Aorta (tissue), 5 donors: Measurements from ENCODE around the gene NRAS. TPM values are rescaled to one million over a fixed set of nuclear protein-coding genes. Genes with fewer than 3 reads are reported as not detected.

ENCODE experiments used
- ATAC-seq: fragments of 200-7000 bp; cut with Tn5 transposase; one replicate; pipeline ENCODE4 v1.9.1; 2022; ENCODE audit warnings: moderate library complexity; ENCODE audit not compliant: low FRiP score
- DNase-seq, 2 donors: peaks; one replicate each; pipeline ENCODE4 v3.0.0-alpha.2; 2020
- H3K27ac ChIP-seq, 2 donors: one replicate each; pipeline ENCODE4 v1.5.1; 2013; ENCODE audit warnings: low read length in 2 of 2, mild to moderate bottlenecking in 2 of 2, moderate library complexity in 2 of 2, control low read depth in 1 of 2, inconsistent platforms in 1 of 2, low read depth in 1 of 2
- H3K27me3 ChIP-seq, 2 donors: one replicate each; pipeline ENCODE4 v1.6.1; 2013; ENCODE audit warnings: control low read depth in 1 of 2, low read length in 1 of 2, mild to moderate bottlenecking in 1 of 2, moderate library complexity in 1 of 2; ENCODE audit not compliant: insufficient read depth in 2 of 2, control insufficient read depth in 1 of 2
- H3K36me3 ChIP-seq, 2 donors: one replicate each; pipeline ENCODE4 v1.6.1; 2013; ENCODE audit warnings: control low read depth in 1 of 2, low read length in 1 of 2, mild to moderate bottlenecking in 1 of 2; ENCODE audit not compliant: insufficient read depth in 2 of 2, control insufficient read depth in 1 of 2
- H3K4me1 ChIP-seq, 2 donors: one replicate each; pipeline ENCODE4 v1.6.1; 2013; ENCODE audit warnings: low read length in 2 of 2, control low read depth in 1 of 2, mild to moderate bottlenecking in 1 of 2, moderate library complexity in 1 of 2; ENCODE audit not compliant: insufficient read depth in 2 of 2, control insufficient read depth in 1 of 2
- H3K4me3 ChIP-seq, 2 donors: one replicate each; pipeline ENCODE4 v1.5.1; 2013; ENCODE audit warnings: low read length in 2 of 2, control low read depth in 1 of 2, mild to moderate bottlenecking in 1 of 2
- H3K9me3 ChIP-seq: one replicate; pipeline ENCODE4 v1.6.1; 2013; ENCODE audit warnings: mild to moderate bottlenecking, low read length; ENCODE audit not compliant: control insufficient read depth
- WGBS, 2 donors: extraction: QIAGEN DNeasy Blood & Tissue Kit; methylation state at CpG; one replicate each; pipeline ENCODE4 v1.1.7; 2013; 5-methylcytosine and 5-hydroxymethylcytosine counted together
- intact Hi-C, 2 donors: fragments of 100-400 bp; cut with DNase I; formaldehyde crosslinking; loops; one replicate each; pipeline versions ENCODE4 v1.14.2 to v1.15.0; 2022
- polyA plus RNA-seq, 2 donors: library from polyadenylated mRNA; stranded (reverse); fragments of 200-250 nt; gene quantifications; one replicate each; pipeline ENCODE4 v1.2.3, GENCODE V29; 2013
- total RNA-seq, 2 donors: library from RNA; stranded (reverse); fragmentation: NEBNext Ultra II Directional; extraction: Animal tissue kit (Norgen Biotek cat#: 25700); gene quantifications; one replicate each; pipeline ENCODE4 v1.2.1, GENCODE V29; 2021
- donor health status: healthy with polysubstance abuse.
- donor health status: Bipolar disorder and iron deficiency.
- donor health status: DM: no; HTN: no; CAD: no.
- donor health status: DM: no; HTN: no; CAD: no.
- donor health status: DM: yes; HTN: yes; CAD: no.

The NRAS gene
- total and polyA plus RNA-seq, 4 donors = 5.6 to 21.1 (median 16.4) TPM

GRCh38 chr1:114740331-114740730 is 23.8 kb upstream of the NRAS start:
- H3K4me1 ChIP-seq = no peaks in the 10 kb centered on the region
- H3K4me3 ChIP-seq = no peak overlapping the region
- ATAC-seq (no peak), DNase-seq (no peak)
- 89 to 91% methylated on average over 1 of the region's 1 CpG for WGBS, 2 donors
- peaks cover 2 to 6% of the 10 kb centered on the region in 2 donors for H3K36me3 ChIP-seq
- H3K9me3 ChIP-seq = no peaks in the 10 kb centered on the region
- H3K27ac ChIP-seq = no peak overlapping the region
- intact Hi-C loops = no loop called here
- H3K27me3 ChIP-seq = no peaks in the 10 kb centered on the region

DNA sequence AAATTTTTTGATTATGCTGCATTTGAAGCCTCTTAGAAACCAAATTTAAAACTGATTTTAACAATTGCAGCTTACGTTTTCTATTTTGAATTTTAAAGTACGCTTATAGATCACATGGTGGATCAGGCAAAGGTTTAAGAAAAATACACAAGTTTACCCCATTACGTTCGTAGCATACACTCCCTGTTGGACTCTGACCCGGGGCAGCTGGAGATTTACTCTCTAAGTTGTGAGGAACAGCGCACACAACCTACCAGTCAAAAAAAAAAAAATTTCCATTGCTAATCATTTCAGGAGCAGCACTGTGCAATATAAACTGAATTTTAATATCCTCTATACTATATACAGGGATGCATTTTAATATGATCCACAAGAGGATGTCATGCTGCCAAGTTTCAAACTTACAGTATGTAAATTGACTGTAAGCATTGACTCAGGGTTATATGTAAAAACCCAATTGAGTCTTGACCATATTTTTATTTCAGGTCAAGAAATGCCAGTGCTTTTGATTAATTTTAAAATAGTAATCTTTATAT is 20.8 kb upstream of the NRAS start:
- ATAC-seq (no peak), DNase-seq (no peak)
- Histone ChIP-seq H3K4me1 (no peaks in the 10 kb centered on the region), H3K27ac (no peak overlapping the region), H3K4me3 (no peak overlapping the region), H3K9me3 (no peaks in the 10 kb centered on the region), H3K27me3 (no peaks in the 10 kb centered on the region), H3K36me3 (peaks cover 4 to 6% of the 10 kb centered on the region in 2 donors)
- 87 to 88% methylated on average over 6 of the region's 6 CpGs for WGBS, 2 donors
- intact Hi-C loops = no loop called here

GRCh38 chr1:114735479-114735878 is 18.9 kb upstream of the NRAS start:
- H3K9me3 ChIP-seq = no peaks in the 10 kb centered on the region
- H3K27ac ChIP-seq = no peak overlapping the region
- no peaks in the 10 kb centered on the region for H3K4me1 ChIP-seq
- no peaks in the 10 kb centered on the region for H3K27me3 ChIP-seq
- ATAC-seq (no peak), DNase-seq (no peak)
- H3K36me3 ChIP-seq = peaks cover 4 to 6% of the 10 kb centered on the region in 2 donors
- 73 to 86% methylated on average over 1 of the region's 1 CpG for WGBS, 2 donors
- intact Hi-C loops = no loop called here
- H3K4me3 ChIP-seq = no peak overlapping the region

GRCh38 chr1:114729782-114730181 is 13.2 kb upstream of the NRAS start:
- Histone ChIP-seq H3K27me3 (no peaks in the 10 kb centered on the region), H3K4me1 (no peaks in the 10 kb centered on the region), H3K9me3 (no peaks in the 10 kb centered on the region), H3K4me3 (no peak overlapping the region), H3K36me3 (peaks cover 0 to 2% of the 10 kb centered on the region in 2 donors), H3K27ac (no peak overlapping the region)
- DNase-seq (no peak), ATAC-seq (no peak)
- intact Hi-C loops = no loop called here
- 99 to 100% methylated on average over 1 of the region's 1 CpG for WGBS, 2 donors

- intact Hi-C loops = no loop called here
- Histone ChIP-seq H3K9me3 (no peaks in the 10 kb centered on the region), H3K27me3 (no peaks in the 10 kb centered on the region), H3K4me3 (no peak overlapping the region), H3K36me3 (peaks cover 0 to 2% of the 10 kb centered on the region in 2 donors), H3K27ac (no peak overlapping the region), H3K4me1 (no peaks in the 10 kb centered on the region)
- WGBS, 2 donors = 78 to 80% methylated on average over 2 of the region's 2 CpGs
- no peak for ATAC-seq
- DNase-seq = no peak
Observed at GRCh38 chr1:114728553-114728952, 12.0 kb upstream of the NRAS start.

DNA sequence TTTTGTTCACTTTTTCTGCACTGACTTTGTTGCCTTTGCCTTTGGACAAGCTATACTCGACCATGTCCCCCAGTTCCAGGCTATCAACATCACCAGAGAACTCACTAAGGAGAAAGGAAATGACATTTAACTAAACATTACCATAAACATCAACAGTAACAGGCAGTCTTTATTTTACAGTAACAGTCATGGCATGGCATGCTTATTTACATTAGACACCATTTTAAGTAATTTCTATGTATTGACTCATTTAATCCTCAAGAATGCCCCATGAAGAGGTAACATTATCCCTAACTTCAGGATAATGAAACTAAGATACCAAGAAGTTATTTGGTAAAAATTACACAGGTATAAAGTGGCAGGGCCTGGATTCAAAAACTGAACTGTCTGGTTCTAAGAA is 8.7 kb upstream of the NRAS start:
- no peak for ATAC-seq
- H3K27ac ChIP-seq = no peak overlapping the region
- intact Hi-C loops = no loop called here
- H3K27me3 ChIP-seq = no peaks in the 10 kb centered on the region
- no peaks in the 10 kb centered on the region for H3K9me3 ChIP-seq
- no peak for DNase-seq
- peaks cover 5 to 8% of the 10 kb centered on the region in 2 donors for H3K36me3 ChIP-seq
- 86 to 90% methylated on average over 1 of the region's 1 CpG for WGBS, 2 donors
- H3K4me3 ChIP-seq = no peak overlapping the region
- H3K4me1 ChIP-seq = no peaks in the 10 kb centered on the region

DNA sequence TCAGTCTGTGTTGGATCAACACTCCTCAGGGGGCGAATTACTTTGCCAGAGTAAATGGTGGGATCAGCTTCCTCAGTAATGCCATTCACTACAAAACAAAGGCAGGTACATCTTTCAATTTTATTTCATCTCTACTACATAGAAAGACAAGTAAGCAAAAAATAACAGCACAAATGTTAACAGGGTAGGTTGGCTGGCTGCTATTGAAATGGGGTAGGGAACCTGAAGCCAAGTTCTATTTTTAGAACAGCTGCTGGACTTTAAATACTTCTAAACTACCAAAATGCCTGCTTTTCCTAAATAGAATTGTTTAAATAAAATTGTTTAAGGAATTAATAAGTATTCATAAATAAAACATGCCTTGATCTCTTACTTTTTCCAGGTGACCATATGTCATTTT is 7.3 kb upstream of the NRAS start:
- ATAC-seq = no peak
- peaks cover 10 to 11% of the 10 kb centered on the region in 2 donors for H3K36me3 ChIP-seq
- H3K27ac ChIP-seq = no peak overlapping the region
- intact Hi-C loops = no loop called here
- DNase-seq = no peak
- 63 to 72% methylated on average over 1 of the region's 1 CpG for WGBS, 2 donors
- H3K4me3 ChIP-seq = no peak overlapping the region
- no peaks in the 10 kb centered on the region for H3K27me3 ChIP-seq
- no peaks in the 10 kb centered on the region for H3K4me1 ChIP-seq
- no peaks in the 10 kb centered on the region for H3K9me3 ChIP-seq

- no peaks in the 10 kb centered on the region for H3K4me1 ChIP-seq
- H3K27ac ChIP-seq = no peak overlapping the region
- DNase-seq (no peak), ATAC-seq (no peak)
- H3K9me3 ChIP-seq = no peaks in the 10 kb centered on the region
- no peak overlapping the region for H3K4me3 ChIP-seq
- no peaks in the 10 kb centered on the region for H3K27me3 ChIP-seq
- 0% methylated on average over 1 of the region's 1 CpG for WGBS, 2 donors
- intact Hi-C loops = no loop called here
- H3K36me3 ChIP-seq = peaks cover 11% of the 10 kb centered on the region in 2 donors
Observed at GRCh38 chr1:114723457-114723856, 6.9 kb upstream of the NRAS start.

GRCh38 chr1:114720492-114720891 is 3.9 kb upstream of the NRAS start:
- Histone ChIP-seq H3K27ac (no peak overlapping the region), H3K4me3 (no peak overlapping the region), H3K36me3 (peaks cover 11% of the 10 kb centered on the region in 2 donors), H3K27me3 (no peaks in the 10 kb centered on the region), H3K4me1 (no peaks in the 10 kb centered on the region), H3K9me3 (no peaks in the 10 kb centered on the region)
- 90 to 95% methylated on average over 4 of the region's 4 CpGs for WGBS, 2 donors
- DNase-seq (no peak), ATAC-seq (no peak)
- intact Hi-C loops = no loop called here
